Panc1 (cell line): ENCODE measurements around the gene MYO16. TPM values are rescaled to one million over a fixed set of nuclear protein-coding genes. Genes with fewer than 3 reads are reported as not detected.

ENCODE experiments used
- ATAC-seq: fragments of 200-7000 bp; cut with Tn5 transposase; 2 replicates; pipeline ENCODE4 v1.9.1; 2020; ENCODE audit warnings: mild to moderate bottlenecking, moderate library complexity
- BruUV-seq: library from RNA; stranded (reverse); fragments of 400-500 nt; replicated peaks from 2 replicates; lab custom pipeline; 2021; lab: Mats Ljungman, UMichigan
- CTCF ChIA-PET: fragments of 300-600 bp; sonication (Branson Sonifier 250); formaldehyde crosslinking; loops from one replicate; lab custom pipeline; 2022; ENCODE audit warnings: antibody characterized with exemption; lab: Charles Lee
- POLR2A ChIA-PET: fragments of 300-600 bp; sonication (Branson Sonifier 250); formaldehyde crosslinking; loops from one replicate; lab custom pipeline; 2022; ENCODE audit warnings: antibody characterized with exemption; lab: Charles Lee
- DNase-seq: peaks from one replicate; pipeline ENCODE4 v3.0.0-alpha.2; 2010; ENCODE audit warnings: low read depth, low spot score
- H3K27ac ChIP-seq: 2 replicates; pipeline ENCODE4 v1.5.1; 2011; ENCODE audit warnings: mild to moderate bottlenecking, low read length, inconsistent platforms
- H3K27me3 ChIP-seq: fragments of 200-500 bp; sonication (Bioruptor generic); 2 replicates; pipeline ENCODE4 v1.6.0; 2014; ENCODE audit warnings: low read length, inconsistent platforms; ENCODE audit not compliant: control insufficient read depth, insufficient read depth
- H3K36me3 ChIP-seq: fragments of 200-500 bp; sonication (Bioruptor generic); 2 replicates; pipeline ENCODE4 v1.5.1; 2014; ENCODE audit warnings: inconsistent platforms, mild to moderate bottlenecking, low read length, moderate library complexity; ENCODE audit not compliant: control insufficient read depth, insufficient read depth
- H3K4me1 ChIP-seq: 2 replicates; pipeline ENCODE4 v1.5.1; 2011; ENCODE audit warnings: inconsistent platforms, mild to moderate bottlenecking, low read length, moderate library complexity; ENCODE audit not compliant: control insufficient read depth, insufficient read depth
- H3K4me3 ChIP-seq, 2 experiments: 2 replicates each; pipeline ENCODE4 v1.5.1; 2011 to 2012; ENCODE audit warnings: low read depth in 2 of 2, low read length in 2 of 2, mild to moderate bottlenecking in 2 of 2, inconsistent platforms in 1 of 2, moderate library complexity in 1 of 2
- H3K9me3 ChIP-seq: fragments of 200-500 bp; sonication (Bioruptor generic); 2 replicates; pipeline ENCODE4 v1.5.1; 2014; ENCODE audit warnings: low read depth, mild to moderate bottlenecking, inconsistent platforms, low read length, moderate library complexity; ENCODE audit not compliant: control insufficient read depth, insufficient read depth
- POLR2AphosphoS5 ChIP-seq: IDR thresholded peaks from 2 replicates; pipeline ENCODE4 v1.6.1; 2012; ENCODE audit warnings: mild to moderate bottlenecking, low read depth, low read length, moderate library complexity
- SIN3A ChIP-seq: IDR thresholded peaks from 2 replicates; pipeline ENCODE4 v1.6.1; 2012; ENCODE audit warnings: low read depth, mild to moderate bottlenecking, low read length, moderate library complexity, borderline replicate concordance; ENCODE audit not compliant: insufficient read depth
- TCF7L2 ChIP-seq: IDR thresholded peaks from 2 replicates; pipeline ENCODE4 v1.6.1; 2011; ENCODE audit warnings: mild to moderate bottlenecking, low read depth, low read length, inconsistent platforms
- in situ Hi-C: cut with HindIII; loops from 2 replicates; pipeline ENCODE4 v1.10.0; 2016; ENCODE audit warnings: low sequenced_read_pairs, low pct_unique_long_range_greater_than_20kb
- intact Hi-C: fragments of 100-400 bp; cut with micrococcal nuclease; formaldehyde crosslinking; loops from one replicate; pipeline ENCODE4 v1.10.0; 2022; ENCODE audit not compliant: unreplicated experiment
- total RNA-seq: library from RNA; stranded (reverse); gene quantifications from one replicate; pipeline ENCODE4 v1.2.1, GENCODE V29; 2021; ENCODE audit not compliant: unreplicated experiment
- TF ChIP-seq, protein P1 (sequence below), 2 experiments: IDR thresholded peaks; 2 replicates each; pipeline ENCODE4 v1.6.1; 2011 to 2012; ENCODE audit warnings: low read depth in 2 of 2, control low read depth in 1 of 2, low read length in 1 of 2, mild to moderate bottlenecking in 1 of 2, moderate library complexity in 1 of 2; ENCODE audit not compliant: insufficient read depth in 1 of 2
- TF ChIP-seq, protein P2 (sequence below): fragments of 450-650 bp; IDR thresholded peaks from 2 replicates; pipeline ENCODE4 v1.5.1; 2017; ENCODE audit warnings: mild to moderate bottlenecking

MYO16 gene
- total RNA-seq, 1 experiment from 2014 or later: 0.08 TPM

DNA sequence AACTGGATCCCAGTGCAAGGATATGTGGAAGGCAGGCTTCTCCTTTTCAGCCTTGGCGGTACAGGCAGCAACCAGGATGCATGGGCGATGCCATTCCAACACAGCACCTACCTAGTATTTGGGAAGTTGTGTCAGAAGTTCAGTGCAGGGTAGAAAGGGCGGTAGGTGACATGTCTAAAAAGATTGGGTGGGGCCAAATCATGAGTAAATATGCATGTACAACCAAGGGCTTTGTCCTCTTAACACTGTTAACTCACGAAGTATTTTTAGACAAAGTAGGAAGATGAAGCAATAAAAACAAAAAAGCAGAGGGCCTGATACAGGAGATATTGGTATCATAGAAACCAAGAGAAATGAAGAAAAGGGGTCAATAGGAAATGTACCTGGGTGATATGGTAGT is 392.1 kb downstream of the MYO16 start:
- CTCF ChIA-PET: no interaction called here
- POLR2A ChIA-PET: no interaction called here
- no peak for ATAC-seq
- intact Hi-C loops: no loop called here
- Histone ChIP-seq H3K27ac (no peak overlapping the region), H3K4me3 (no peak overlapping the region), H3K36me3 (no peaks in the 10 kb centered on the region), H3K27me3 (no peaks in the 10 kb centered on the region), H3K4me1 (no peaks in the 10 kb centered on the region), H3K9me3 (no peaks in the 10 kb centered on the region)
- no TSS peak for BruUV-seq
- in situ Hi-C loops: no loop called here
- DNase-seq: no peak
- TF ChIP-seq, protein P1, sequence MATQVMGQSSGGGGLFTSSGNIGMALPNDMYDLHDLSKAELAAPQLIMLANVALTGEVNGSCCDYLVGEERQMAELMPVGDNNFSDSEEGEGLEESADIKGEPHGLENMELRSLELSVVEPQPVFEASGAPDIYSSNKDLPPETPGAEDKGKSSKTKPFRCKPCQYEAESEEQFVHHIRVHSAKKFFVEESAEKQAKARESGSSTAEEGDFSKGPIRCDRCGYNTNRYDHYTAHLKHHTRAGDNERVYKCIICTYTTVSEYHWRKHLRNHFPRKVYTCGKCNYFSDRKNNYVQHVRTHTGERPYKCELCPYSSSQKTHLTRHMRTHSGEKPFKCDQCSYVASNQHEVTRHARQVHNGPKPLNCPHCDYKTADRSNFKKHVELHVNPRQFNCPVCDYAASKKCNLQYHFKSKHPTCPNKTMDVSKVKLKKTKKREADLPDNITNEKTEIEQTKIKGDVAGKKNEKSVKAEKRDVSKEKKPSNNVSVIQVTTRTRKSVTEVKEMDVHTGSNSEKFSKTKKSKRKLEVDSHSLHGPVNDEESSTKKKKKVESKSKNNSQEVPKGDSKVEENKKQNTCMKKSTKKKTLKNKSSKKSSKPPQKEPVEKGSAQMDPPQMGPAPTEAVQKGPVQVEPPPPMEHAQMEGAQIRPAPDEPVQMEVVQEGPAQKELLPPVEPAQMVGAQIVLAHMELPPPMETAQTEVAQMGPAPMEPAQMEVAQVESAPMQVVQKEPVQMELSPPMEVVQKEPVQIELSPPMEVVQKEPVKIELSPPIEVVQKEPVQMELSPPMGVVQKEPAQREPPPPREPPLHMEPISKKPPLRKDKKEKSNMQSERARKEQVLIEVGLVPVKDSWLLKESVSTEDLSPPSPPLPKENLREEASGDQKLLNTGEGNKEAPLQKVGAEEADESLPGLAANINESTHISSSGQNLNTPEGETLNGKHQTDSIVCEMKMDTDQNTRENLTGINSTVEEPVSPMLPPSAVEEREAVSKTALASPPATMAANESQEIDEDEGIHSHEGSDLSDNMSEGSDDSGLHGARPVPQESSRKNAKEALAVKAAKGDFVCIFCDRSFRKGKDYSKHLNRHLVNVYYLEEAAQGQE (IDR thresholded peaks at IDR 0.05; ENCODE audit: insufficient read depth in 1 of 2, low read depth in 2 of 2, low read length in 1 of 2): no peak
- TF ChIP-seq SIN3A: no peak
- no peak for TF ChIP-seq TCF7L2
- TF ChIP-seq, protein P2, sequence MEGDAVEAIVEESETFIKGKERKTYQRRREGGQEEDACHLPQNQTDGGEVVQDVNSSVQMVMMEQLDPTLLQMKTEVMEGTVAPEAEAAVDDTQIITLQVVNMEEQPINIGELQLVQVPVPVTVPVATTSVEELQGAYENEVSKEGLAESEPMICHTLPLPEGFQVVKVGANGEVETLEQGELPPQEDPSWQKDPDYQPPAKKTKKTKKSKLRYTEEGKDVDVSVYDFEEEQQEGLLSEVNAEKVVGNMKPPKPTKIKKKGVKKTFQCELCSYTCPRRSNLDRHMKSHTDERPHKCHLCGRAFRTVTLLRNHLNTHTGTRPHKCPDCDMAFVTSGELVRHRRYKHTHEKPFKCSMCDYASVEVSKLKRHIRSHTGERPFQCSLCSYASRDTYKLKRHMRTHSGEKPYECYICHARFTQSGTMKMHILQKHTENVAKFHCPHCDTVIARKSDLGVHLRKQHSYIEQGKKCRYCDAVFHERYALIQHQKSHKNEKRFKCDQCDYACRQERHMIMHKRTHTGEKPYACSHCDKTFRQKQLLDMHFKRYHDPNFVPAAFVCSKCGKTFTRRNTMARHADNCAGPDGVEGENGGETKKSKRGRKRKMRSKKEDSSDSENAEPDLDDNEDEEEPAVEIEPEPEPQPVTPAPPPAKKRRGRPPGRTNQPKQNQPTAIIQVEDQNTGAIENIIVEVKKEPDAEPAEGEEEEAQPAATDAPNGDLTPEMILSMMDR: no peak
- no peak for TF ChIP-seq POLR2AphosphoS5

DNA sequence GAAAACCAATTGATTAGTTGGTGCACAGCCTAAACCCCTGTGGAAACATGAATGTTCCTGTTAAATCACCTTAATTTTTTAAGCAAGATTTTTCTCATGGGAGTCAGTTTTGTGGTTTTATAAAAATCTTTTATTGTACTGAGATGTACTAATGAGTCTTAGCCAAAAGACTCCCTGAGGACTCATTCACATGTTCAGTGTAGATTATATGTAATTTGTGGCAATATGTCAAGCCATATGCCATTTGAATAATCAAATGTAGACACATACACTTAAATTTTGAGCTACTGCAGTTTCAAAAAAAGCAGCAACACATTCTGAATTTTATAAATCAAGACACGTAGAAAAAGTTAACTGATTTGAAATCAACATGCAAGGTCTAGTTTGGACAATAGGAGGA is 395.2 kb downstream of the MYO16 start:
- no peak overlapping the region for H3K4me3 ChIP-seq
- ATAC-seq: no peak
- H3K4me1 ChIP-seq: no peaks in the 10 kb centered on the region
- no TSS peak for BruUV-seq
- ChIA-PET CTCF (no interaction called here), POLR2A (no interaction called here)
- no peaks in the 10 kb centered on the region for H3K27me3 ChIP-seq
- DNase-seq: no peak
- no peaks in the 10 kb centered on the region for H3K36me3 ChIP-seq
- intact Hi-C loops (no loop called here), in situ Hi-C loops (no loop called here)
- H3K27ac ChIP-seq: no peak overlapping the region
- TF ChIP-seq, protein P2: no peak
- TF ChIP-seq POLR2AphosphoS5: no peak
- TF ChIP-seq, protein P1 (IDR thresholded peaks at IDR 0.05; ENCODE audit: insufficient read depth in 1 of 2, low read depth in 2 of 2, low read length in 1 of 2): no peak
- TF ChIP-seq TCF7L2: no peak
- H3K9me3 ChIP-seq: no peaks in the 10 kb centered on the region
